Activated CD4-positive, alpha-beta T cell treated with anti-CD3 and anti-CD28 coated beads, Interleukin-2, amount 50 U/mL, for 1 hour (primary cell): ENCODE measurements around the gene ZNF831.

ENCODE experiments used
- DNase-seq: peaks from one replicate; pipeline ENCODE4 v3.0.0-alpha.2; 2020

ZNF831 gene

GRCh38 chr20:59157961-59158541 is 5.6 kb upstream of the ZNF831 start:
- DNase-seq, result no peak

- DNase-seq, result no peak
These were observed 4.9 kb upstream of the ZNF831 start for GRCh38 chr20:59158673-59159072.

- no peak for DNase-seq
These were observed 4.5 kb upstream of the ZNF831 start for GRCh38 chr20:59159091-59159490.

GRCh38 chr20:59159493-59160376 is 3.9 kb upstream of the ZNF831 start:
- DNase-seq, result peak; percentile 69

GRCh38 chr20:59160389-59161115 is 3.1 kb upstream of the ZNF831 start:
- DNase-seq, result no peak

- no peak for DNase-seq
These were observed 1.9 kb upstream of the ZNF831 start for GRCh38 chr20:59161721-59162120.

GRCh38 chr20:59164686-59165391 is 1.2 kb downstream of the ZNF831 start:
- DNase-seq, result no peak

GRCh38 chr20:59165396-59165795 is 1.8 kb downstream of the ZNF831 start:
- no peak for DNase-seq

- DNase-seq, result no peak
These were observed 2.5 kb downstream of the ZNF831 start for GRCh38 chr20:59165891-59166709.

GRCh38 chr20:59170406-59171349 is 7.1 kb downstream of the ZNF831 start:
- DNase-seq, result no peak

- no peak for DNase-seq
These were observed 8.4 kb downstream of the ZNF831 start for GRCh38 chr20:59171986-59172385.

GRCh38 chr20:59173938-59174491 is 10.4 kb downstream of the ZNF831 start:
- DNase-seq, result no peak

GRCh38 chr20:59175002-59175401 is 11.4 kb downstream of the ZNF831 start:
- DNase-seq, result no peak

GRCh38 chr20:59175861-59176260 is 12.2 kb downstream of the ZNF831 start:
- no peak for DNase-seq

GRCh38 chr20:59176812-59177211 is 13.2 kb downstream of the ZNF831 start:
- no peak for DNase-seq

GRCh38 chr20:59177266-59178250 is 13.9 kb downstream of the ZNF831 start:
- no peak for DNase-seq

GRCh38 chr20:59178983-59179595 is 15.5 kb downstream of the ZNF831 start:
- DNase-seq, result no peak

GRCh38 chr20:59179988-59180387 is 16.4 kb downstream of the ZNF831 start:
- DNase-seq, result no peak

GRCh38 chr20:59181936-59182335 is 18.3 kb downstream of the ZNF831 start:
- no peak for DNase-seq
